KOPT-K1 (cell line): ENCODE results near the gene COL21A1.

Experiments used
- H3K27ac ChIP-seq: fragments of 200-600 bp; sonication (generic); 2 replicates; pipeline ENCODE4 v1.5.1; 2016; ENCODE audit warnings: antibody characterized with exemption, mild to moderate bottlenecking, low read depth, low read length; ENCODE audit not compliant: poor library complexity, severe bottlenecking
- H3K36me3 ChIP-seq: fragments of 200-600 bp; sonication (generic); 2 replicates; pipeline ENCODE4 v1.5.1; 2017; ENCODE audit warnings: antibody characterized with exemption, mild to moderate bottlenecking, low read length, moderate library complexity; ENCODE audit not compliant: insufficient read depth
- H3K9me3 ChIP-seq: fragments of 200-600 bp; sonication (generic); 2 replicates; pipeline ENCODE4 v1.5.1; 2017; ENCODE audit warnings: antibody characterized with exemption, low read length, mild to moderate bottlenecking; ENCODE audit not compliant: insufficient read depth, poor library complexity, severe bottlenecking

The COL21A1 gene

DNA sequence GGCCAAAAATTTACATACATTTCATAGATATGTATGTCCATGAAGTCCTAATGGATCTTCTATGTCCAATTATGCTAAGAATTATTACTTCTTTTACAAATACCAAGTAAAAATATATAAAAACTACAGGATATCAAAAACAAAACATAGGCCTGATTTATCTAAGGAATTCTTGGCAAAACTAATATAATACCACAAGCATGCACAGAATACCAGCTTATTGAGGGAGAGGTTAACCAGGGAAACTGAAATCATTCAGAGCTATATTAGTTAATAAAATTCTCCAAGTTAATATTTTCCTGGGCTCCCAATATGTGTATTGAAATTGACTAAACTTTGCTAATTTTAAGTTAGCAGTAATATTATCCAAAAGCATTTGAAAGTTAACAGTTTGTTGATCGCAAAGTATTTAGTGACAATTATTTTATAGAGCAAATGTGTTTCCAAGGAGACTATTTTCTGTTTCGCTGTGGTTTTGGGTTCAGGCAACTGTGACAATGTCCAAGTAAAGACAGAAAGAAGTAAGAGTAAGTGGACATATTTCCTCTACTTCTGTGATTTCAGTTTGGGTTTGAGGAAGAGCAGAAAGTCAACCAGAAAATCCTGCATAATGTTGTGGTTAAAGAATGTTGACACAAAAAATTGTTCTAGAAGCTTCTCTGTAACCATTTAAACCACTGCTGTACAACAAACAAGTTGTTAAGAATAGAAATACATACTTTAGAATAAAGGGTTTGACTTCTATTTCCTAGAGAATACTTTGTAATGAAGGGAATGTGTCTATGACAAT lies 167.4 kb downstream of the COL21A1 start:
- Histone ChIP-seq H3K36me3 (no peaks in the 10 kb centered on the region), H3K9me3 (no peaks in the 10 kb centered on the region), H3K27ac (no peak overlapping the region)

DNA sequence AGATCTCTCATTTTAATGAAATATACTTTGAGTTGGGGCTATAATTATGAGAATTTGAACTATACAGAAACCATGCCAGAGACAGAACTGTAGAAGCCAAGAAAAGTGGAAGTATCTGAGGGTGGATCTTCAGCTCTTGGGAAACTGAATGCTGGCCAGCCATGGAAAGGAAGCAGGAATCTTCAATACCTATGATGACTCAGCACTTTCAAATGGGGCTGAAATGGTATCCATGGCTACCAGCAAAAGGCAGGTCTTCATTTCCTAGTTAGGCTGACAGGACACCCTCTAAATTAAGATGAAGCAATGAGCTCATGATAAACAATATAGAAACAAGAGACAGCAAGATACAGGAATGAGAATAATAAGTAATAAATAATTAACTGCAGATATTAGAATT lies 171.3 kb downstream of the COL21A1 start:
- H3K27ac ChIP-seq, result no peak overlapping the region
- no peaks in the 10 kb centered on the region for H3K36me3 ChIP-seq
- H3K9me3 ChIP-seq, result no peaks in the 10 kb centered on the region

DNA sequence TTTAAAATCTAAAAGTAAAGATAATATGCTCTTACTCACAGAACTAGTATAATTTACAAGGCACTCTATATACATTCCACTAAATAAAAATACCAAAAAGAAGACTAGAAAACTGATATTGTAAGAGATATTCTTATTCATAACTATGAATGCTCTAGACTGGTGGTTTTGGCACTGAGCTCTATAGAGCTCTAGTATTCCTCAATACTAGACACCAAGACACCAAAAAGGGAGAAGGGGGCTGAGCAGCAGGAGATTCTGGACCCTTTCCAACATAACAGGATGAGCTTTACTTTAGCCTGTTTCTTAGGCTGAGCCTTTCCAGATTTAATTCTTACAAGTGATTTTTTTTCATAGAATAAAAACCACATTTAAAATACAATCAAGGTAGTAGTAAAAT lies 173.6 kb downstream of the COL21A1 start:
- Histone ChIP-seq H3K9me3 (no peaks in the 10 kb centered on the region), H3K27ac (no peak overlapping the region), H3K36me3 (no peaks in the 10 kb centered on the region)

DNA sequence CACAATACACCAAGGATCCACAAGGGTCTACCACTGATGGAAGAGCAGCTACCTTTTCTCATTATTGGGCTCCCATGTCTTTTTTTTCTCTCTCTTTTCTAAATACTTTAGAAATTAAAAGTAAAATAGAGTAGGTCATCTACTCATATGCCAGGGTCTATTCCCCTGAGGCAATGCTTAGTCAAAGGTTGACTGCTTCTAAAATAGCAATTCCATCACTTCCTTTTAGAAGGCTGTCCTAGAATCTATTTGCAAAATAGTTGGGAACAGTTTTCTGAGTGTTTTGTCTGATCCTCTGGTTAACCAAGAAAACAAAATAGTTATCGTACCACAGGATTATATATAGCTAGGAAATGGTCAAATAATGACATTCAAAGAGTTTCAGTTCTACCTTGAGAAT lies 174.1 kb downstream of the COL21A1 start:
- Histone ChIP-seq H3K9me3 (no peaks in the 10 kb centered on the region), H3K27ac (no peak overlapping the region), H3K36me3 (no peaks in the 10 kb centered on the region)

DNA sequence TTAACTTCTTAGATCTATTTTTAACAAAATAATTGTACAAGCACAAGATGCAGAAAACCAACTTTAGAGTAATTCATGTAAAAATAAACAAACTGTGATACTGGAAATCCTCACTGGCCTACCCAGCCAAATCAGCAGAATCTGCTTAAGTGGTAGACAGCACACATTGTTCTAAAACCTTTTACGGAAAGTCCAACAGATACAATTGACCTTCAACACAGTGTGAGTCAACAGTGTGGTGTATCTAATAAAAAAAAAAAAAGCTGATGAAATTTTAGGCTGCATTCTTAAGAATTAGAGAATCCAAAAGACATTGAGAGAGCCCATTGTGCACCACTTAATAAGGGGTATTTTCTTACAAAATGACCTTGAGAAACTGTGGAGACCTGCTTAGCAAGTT lies 174.5 kb downstream of the COL21A1 start:
- H3K9me3 ChIP-seq, result no peaks in the 10 kb centered on the region
- H3K27ac ChIP-seq, result no peak overlapping the region
- H3K36me3 ChIP-seq, result no peaks in the 10 kb centered on the region

DNA sequence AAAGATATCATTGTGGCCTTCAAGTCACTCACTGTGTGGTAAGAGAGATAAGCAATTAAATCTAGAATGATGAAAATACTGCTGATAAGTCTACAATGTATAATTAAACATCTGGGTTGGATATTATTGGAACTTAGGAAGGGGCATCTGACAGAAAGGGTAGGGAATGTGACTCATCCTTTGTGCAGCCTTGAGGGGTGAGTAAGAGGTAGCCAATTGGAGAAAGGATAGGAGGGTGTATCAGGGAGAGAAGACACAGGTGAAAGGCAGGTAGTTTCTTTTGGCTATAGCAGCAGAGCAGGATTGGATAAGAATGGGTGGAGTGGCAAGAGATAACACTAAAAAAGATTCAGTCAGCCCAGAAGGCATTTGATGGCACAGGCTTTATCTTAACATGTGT lies 182.0 kb downstream of the COL21A1 start:
- H3K9me3 ChIP-seq, result no peaks in the 10 kb centered on the region
- no peak overlapping the region for H3K27ac ChIP-seq

DNA sequence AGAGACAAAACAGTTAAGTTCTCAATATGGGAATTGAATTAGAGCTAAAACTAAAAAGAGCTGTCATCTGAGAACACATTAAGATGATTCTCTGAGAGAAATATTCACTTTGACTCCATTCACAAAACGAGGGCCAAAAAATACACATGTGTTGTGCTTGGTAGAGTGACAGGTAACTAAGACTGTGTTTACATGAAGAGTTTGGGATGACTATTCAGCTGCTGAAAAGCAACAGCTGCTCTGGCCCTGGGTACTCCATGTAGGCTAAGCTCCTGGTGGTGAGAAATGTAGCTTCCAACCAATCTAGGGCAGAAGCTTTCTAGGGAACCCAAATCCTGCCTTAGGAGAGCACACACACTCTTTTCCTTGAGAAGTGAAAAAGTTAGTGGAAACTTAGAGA lies 184.5 kb downstream of the COL21A1 start:
- Histone ChIP-seq H3K27ac (no peak overlapping the region), H3K9me3 (no peaks in the 10 kb centered on the region), H3K36me3 (no peaks in the 10 kb centered on the region)

More for the DNA sequence above, 182.0 kb downstream of the COL21A1 start:
- no peaks in the 10 kb centered on the region for H3K36me3 ChIP-seq

DNA sequence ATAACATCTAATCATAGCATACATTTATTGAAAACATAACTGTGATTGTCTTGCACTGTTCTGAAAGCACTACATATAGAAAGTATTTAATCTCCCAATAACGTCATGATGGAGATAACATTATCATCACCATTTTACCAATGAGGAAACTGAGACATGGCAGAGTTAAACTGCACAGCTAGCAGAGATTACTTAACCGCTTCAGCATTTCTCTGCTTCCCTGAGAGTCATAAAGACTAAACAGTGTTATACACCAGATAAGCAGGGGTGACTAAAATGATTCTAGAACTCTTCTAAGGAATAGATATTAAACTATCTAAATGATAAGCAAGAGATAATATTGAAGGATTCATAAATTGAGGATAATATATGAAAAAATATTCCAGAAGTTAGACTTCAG lies 188.7 kb downstream of the COL21A1 start:
- Histone ChIP-seq H3K27ac (no peak overlapping the region), H3K36me3 (no peaks in the 10 kb centered on the region), H3K9me3 (no peaks in the 10 kb centered on the region)

DNA sequence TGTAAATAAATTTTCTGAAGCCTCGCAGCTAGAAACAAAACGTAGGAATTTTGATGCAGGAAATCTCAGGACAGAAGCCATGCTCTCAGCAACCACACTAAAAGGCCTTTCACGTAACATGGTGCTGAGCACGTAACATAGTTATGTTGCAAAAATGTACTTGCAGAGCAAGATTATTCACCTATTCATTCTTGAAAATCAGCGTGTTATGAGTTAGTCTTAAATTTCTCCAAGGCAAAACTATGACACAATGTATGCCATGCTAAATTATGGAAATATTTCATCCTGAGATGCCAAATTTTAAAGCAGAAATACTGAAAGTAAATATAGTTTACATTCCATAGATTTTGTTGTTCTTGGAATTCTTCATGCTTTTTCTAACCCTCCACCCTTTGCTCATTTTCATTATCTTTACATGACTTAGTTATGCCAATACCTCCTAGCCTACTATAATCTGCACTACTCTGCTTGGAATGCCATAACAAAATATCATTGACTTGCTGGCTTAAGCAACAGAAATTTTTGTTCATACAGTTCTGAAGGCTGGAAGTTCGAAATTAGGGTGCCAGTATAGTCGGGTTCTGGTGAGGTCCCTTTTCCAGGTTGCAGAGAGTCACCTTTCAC lies 192.2 kb downstream of the COL21A1 start:
- H3K27ac ChIP-seq, result no peak overlapping the region
- H3K9me3 ChIP-seq, result no peaks in the 10 kb centered on the region
- H3K36me3 ChIP-seq, result no peaks in the 10 kb centered on the region

DNA sequence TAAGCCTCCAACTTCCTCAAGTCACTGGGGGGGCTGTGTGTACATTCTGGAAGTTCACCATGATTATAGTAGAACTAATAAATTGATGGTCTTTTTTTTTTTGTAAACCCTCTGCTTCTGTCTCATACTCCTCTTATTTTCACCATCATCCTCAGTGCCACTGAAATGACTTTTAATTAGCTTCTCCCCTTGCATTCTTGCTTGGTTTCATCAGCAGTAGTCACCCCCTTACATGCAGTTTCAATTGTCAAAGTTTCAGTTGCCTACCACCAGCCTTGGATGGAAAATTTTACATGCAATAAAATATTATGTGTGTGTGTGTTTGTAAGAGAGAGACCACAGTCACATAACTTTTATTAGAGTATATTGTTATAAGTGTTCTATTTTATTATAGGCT lies 196.2 kb downstream of the COL21A1 start:
- Histone ChIP-seq H3K27ac (no peak overlapping the region), H3K9me3 (no peaks in the 10 kb centered on the region), H3K36me3 (no peaks in the 10 kb centered on the region)

DNA sequence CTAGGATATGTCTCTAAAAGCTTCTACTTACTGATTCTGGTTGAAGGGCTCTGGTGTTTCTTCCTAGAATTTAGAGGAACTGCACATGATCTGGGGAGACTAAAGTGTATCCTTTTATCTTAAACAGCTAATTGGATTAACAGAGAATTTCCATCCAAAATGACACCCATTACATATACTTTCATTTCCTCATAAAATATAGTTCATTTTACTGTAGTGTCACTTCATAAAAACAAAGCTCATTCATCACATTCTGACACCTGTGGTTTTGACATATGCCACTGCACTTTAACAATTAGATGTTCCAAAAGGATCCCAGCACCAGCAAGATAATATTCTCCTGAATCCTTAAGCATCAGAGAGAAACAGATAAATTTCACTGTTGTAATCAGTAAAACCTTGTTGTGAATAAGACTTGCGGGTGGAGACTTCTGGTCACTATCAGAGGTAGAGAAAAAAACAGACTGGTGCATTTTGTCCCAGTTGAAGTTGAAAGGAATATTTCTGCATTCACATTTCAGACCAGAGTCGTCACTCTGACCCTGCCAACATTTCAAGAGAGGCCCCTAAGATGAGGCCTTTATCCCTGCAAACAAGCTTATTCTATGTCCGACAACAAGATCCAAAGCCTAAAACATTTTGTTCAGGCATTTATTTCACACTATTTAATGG lies 196.7 kb downstream of the COL21A1 start:
- H3K27ac ChIP-seq, result no peak overlapping the region

DNA sequence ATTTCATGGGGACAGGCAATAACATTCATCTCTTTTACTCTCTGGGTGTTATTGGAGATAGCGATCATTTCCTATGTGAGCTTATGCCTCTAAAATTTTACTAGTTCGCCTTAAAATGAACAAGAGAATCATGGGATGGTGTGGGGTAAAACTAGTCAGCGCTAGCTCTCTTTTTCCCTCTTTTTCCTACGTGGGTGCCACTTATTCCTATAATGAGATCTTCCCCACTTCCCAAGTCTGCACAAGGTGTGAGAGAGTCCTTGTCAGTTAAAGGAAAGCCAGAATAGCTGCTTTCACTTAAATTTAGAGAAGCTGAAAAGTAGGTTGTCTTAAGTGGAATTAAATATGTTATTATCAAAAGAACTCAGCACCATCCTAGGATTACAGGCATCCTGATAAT lies 198.8 kb downstream of the COL21A1 start:
- Histone ChIP-seq H3K36me3 (no peaks in the 10 kb centered on the region), H3K9me3 (no peaks in the 10 kb centered on the region), H3K27ac (no peak overlapping the region)

More for the DNA sequence above, 196.7 kb downstream of the COL21A1 start:
- H3K9me3 ChIP-seq, result no peaks in the 10 kb centered on the region
- no peaks in the 10 kb centered on the region for H3K36me3 ChIP-seq

DNA sequence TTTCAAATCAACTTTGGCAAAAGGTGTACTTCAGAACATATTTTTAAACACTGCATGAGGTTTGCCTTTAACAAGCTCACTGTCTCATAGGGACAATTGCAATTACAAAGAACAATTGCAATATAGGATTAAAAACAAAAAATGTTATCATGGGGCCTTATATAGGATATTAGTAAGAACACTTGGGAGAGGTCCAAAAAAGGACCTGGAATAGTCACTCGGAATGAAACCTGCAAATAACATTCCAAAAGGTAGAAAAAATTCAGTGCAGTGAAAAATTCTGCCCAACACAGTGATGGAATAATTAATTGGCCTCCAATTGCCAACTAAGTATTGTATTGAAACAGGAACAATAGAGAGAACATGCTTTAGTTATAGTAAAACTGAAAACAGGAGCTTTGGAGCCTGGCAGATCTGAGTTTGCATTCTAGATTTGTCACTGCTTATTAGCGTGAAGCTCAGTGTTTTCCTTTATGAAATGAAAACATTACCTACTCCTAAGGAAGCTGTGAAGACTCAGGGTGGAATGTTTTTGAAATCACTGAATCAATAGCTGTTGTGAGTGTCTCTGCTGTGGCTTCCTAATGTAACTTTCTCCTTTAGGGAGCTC lies 199.3 kb downstream of the COL21A1 start:
- Histone ChIP-seq H3K27ac (no peak overlapping the region), H3K9me3 (no peaks in the 10 kb centered on the region), H3K36me3 (no peaks in the 10 kb centered on the region)

DNA sequence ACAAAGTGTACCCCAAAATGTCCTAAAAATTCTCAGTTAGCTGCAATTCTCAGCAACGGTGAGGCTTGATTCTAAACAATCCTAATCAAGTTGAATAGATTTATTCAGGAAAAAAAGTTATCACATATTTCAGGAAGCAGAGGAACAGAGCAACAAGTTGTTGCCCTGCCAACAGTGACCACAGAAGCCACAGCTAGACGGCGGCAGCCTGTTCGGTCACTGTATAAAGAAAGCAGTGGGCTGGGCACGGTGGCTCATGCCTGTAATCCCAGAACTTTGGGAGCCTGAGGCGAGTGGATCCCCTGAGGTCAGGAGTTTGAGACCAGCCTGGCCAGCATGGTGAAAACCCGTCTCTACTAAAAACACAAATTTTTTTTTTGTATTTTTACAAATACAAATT lies 200.8 kb downstream of the COL21A1 start:
- no peak overlapping the region for H3K27ac ChIP-seq
- no peaks in the 10 kb centered on the region for H3K9me3 ChIP-seq
- H3K36me3 ChIP-seq, result no peaks in the 10 kb centered on the region

DNA sequence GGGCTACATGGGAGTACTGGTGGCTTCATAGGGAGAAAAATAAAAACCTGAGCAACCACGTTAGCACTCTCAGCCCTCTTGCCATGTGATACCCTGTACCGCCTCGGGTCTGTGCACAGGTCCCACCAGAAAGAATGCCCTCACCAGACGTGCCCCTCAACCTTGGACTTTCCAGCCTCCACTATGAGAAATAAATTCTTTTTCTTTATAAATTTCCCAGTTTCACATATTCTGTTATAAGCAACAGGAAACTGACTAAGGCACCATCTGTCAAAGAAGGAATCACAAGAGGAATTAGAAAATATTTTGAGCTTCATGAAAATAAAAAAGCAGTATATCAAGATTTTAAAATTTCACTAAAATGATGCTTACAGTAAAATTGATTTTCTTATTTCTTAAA lies 203.6 kb downstream of the COL21A1 start:
- Histone ChIP-seq H3K27ac (no peak overlapping the region), H3K36me3 (no peaks in the 10 kb centered on the region), H3K9me3 (no peaks in the 10 kb centered on the region)
